BE2C (cell line): ENCODE measurements around the gene NEO1.

Experiments used
- DNase-seq: peaks from one replicate; pipeline ENCODE4 v3.0.0-alpha.2; 2020
- H3K27me3 ChIP-seq: fragments of 250-450 bp; sonication (Bioruptor Pico); 2 replicates; pipeline ENCODE4 v1.5.1; 2020; ENCODE audit warnings: mild to moderate bottlenecking
- H3K36me3 ChIP-seq: fragments of 250-450 bp; sonication (Bioruptor Pico); 2 replicates; pipeline ENCODE4 v1.5.1; 2020; ENCODE audit warnings: mild to moderate bottlenecking
- H3K4me1 ChIP-seq: fragments of 250-450 bp; sonication (Bioruptor Pico); 2 replicates; pipeline ENCODE4 v1.5.1; 2020
- H3K4me3 ChIP-seq: 2 replicates; pipeline ENCODE4 v1.5.1; 2011; ENCODE audit warnings: low read depth, low read length
- H3K9me3 ChIP-seq: fragments of 250-450 bp; sonication (Bioruptor Pico); 2 replicates; pipeline ENCODE4 v1.5.1; 2020
- TF ChIP-seq, protein P1 (sequence below): IDR thresholded peaks from 2 replicates; pipeline ENCODE4 v1.5.1; 2012; ENCODE audit warnings: mild to moderate bottlenecking, low read depth, low read length

The NEO1 gene

DNA sequence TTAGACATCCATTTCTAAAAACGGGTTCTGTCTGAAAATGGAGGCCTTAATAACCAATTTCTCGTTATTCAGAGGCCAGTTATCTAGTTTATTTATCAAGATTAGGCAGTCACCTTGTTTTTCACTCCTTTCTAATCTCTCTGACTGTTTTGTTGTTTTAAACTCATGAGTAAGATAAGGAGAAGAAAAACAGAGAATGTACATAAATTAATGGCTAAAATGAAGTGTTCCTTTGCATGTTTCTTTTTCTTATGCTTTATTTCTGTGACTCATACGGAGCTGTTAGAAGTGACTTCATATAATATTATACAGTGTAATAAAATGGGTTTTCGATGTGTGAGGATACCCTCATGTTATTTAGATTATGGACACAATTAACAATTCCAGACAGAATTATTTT is 22.0 kb downstream of the NEO1 start:
- no peak for DNase-seq
- H3K27me3 ChIP-seq = no peaks in the 10 kb centered on the region
- H3K4me3 ChIP-seq = no peak overlapping the region
- no peaks in the 10 kb centered on the region for H3K36me3 ChIP-seq
- no peaks in the 10 kb centered on the region for H3K4me1 ChIP-seq
- TF ChIP-seq, protein P1, sequence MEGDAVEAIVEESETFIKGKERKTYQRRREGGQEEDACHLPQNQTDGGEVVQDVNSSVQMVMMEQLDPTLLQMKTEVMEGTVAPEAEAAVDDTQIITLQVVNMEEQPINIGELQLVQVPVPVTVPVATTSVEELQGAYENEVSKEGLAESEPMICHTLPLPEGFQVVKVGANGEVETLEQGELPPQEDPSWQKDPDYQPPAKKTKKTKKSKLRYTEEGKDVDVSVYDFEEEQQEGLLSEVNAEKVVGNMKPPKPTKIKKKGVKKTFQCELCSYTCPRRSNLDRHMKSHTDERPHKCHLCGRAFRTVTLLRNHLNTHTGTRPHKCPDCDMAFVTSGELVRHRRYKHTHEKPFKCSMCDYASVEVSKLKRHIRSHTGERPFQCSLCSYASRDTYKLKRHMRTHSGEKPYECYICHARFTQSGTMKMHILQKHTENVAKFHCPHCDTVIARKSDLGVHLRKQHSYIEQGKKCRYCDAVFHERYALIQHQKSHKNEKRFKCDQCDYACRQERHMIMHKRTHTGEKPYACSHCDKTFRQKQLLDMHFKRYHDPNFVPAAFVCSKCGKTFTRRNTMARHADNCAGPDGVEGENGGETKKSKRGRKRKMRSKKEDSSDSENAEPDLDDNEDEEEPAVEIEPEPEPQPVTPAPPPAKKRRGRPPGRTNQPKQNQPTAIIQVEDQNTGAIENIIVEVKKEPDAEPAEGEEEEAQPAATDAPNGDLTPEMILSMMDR = no peak
- H3K9me3 ChIP-seq = no peaks in the 10 kb centered on the region

DNA sequence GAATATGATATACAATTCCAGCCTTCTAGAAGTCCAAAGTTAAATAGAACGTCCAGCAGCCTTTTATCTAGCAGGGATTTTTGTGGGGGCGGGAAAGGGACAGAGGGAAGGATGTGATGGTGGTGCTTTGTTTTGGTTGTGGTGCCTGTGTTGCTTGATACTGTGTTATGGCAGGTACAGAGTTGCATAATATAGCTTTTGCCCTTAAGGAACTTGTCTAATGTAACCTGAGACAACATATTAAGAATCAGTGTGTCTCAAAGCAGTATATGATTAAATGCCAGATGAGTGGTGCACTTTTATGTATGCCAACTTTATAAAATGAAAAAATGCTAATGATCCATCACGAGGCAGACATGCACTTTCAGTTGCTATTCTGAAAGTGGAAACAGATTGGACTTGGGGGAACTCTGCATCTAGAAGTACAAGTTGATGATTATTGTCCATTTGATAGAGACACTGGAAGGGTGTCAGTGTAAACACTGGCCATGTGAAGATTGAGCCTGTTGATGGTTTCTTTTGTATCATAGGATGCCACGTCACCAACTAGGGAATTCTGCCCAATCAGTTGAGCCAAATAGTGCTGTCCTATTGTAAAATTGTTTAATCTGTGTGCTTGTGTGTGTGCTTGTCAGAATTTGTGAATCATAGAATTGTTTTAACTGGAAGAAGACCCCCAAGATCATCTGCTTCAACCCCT is 23.0 kb downstream of the NEO1 start:
- no peaks in the 10 kb centered on the region for H3K36me3 ChIP-seq
- no peaks in the 10 kb centered on the region for H3K4me1 ChIP-seq
- H3K4me3 ChIP-seq = no peak overlapping the region
- TF ChIP-seq, protein P1 = no peak
- H3K27me3 ChIP-seq = no peaks in the 10 kb centered on the region
- no peak for DNase-seq
- no peaks in the 10 kb centered on the region for H3K9me3 ChIP-seq

DNA sequence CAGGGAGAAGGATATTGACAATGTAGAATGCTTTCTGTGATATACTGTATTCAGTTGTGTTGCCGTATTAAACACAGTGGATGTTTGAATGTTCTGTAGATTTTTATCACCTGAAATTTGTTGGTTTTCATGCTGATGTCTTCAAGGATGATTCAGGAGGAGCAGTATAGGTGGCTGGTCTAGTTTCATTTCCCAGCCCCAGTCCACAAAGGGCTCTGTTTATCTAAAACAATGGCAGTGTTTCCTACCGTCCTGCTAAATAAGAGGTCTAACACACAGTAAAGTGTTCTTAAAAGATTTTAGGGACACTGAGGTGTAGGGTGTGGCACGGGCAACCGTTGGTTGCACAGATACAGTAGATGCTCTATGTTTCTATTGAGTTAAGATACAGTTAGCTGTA is 26.0 kb downstream of the NEO1 start:
- H3K36me3 ChIP-seq = no peaks in the 10 kb centered on the region
- no peak overlapping the region for H3K4me3 ChIP-seq
- DNase-seq = no peak
- TF ChIP-seq, protein P1 = no peak
- H3K4me1 ChIP-seq = no peaks in the 10 kb centered on the region
- H3K9me3 ChIP-seq = no peaks in the 10 kb centered on the region
- H3K27me3 ChIP-seq = no peaks in the 10 kb centered on the region

DNA sequence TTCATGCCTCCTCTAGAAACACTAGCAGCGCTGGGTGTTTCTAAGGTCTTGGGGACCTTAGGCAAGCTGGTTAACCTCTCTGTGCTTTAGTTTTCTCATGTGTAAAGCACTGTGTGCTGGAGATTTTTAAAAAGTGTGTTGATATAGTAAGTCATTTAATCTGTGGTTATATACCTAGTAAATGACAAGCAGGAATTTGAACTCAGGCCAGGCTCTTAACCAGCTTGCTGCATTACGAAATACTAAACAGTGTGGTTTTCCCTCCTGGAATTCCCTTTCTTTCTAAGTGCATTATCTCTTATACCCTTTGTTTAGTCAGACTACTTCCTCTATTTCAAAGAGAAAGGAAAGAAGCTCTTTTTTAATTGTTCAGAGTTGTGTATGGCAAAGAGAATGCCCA is 26.5 kb downstream of the NEO1 start:
- DNase-seq = no peak
- Histone ChIP-seq H3K4me1 (no peaks in the 10 kb centered on the region), H3K4me3 (no peak overlapping the region), H3K27me3 (no peaks in the 10 kb centered on the region), H3K9me3 (no peaks in the 10 kb centered on the region), H3K36me3 (no peaks in the 10 kb centered on the region)
- TF ChIP-seq, protein P1 = no peak

DNA sequence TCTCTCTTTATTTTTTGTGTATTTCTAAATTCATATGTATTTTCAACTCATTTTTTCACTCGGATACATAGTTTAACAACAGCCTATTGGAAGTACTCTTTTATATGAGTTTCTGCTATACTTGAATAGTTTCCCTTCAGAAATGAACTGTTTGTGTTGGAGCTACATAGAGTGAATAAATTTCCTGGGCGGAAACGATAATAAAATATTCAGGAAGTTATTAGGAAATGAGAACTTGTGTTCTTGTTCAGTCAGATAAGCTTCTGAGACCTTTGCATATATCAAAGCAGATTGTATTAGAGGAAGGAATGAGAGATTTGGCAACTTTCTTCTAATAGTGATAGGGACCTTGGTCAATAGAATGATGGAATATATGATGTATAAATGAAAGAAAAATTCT is 27.3 kb downstream of the NEO1 start:
- TF ChIP-seq, protein P1 = no peak
- Histone ChIP-seq H3K9me3 (no peaks in the 10 kb centered on the region), H3K4me3 (no peak overlapping the region), H3K36me3 (no peaks in the 10 kb centered on the region), H3K4me1 (no peaks in the 10 kb centered on the region), H3K27me3 (no peaks in the 10 kb centered on the region)
- DNase-seq = no peak

DNA sequence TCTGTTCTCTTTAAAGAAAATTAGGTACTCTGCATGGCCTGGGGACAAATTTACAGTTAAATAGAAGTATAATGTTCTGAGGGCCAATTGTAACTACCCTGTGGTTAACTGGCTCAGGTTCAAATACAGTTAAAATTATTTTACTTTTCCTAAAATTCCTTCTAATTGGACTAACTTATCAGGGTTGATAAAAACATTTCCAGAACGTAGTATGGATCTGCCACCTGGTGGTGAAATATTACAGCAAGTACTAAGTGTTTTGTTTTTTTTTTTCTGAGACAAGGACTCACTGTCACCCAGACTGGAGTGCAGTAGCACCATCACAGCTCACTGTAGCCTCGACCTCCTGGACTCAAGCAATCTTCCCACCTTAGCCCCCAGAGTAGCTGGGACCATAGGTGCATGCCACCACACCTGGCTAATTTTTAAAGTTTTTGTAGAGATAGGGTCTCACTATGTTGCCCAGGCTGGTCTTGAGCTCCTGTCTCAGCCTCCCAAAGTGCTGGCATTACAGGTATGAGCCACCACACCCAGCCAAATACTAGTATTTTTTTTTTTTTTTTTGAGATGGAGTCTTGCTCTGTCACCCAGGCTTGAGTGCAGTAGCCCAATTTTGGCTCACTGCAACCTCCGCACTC is 29.2 kb downstream of the NEO1 start:
- Histone ChIP-seq H3K9me3 (no peaks in the 10 kb centered on the region), H3K36me3 (no peaks in the 10 kb centered on the region), H3K4me1 (no peaks in the 10 kb centered on the region), H3K27me3 (no peaks in the 10 kb centered on the region), H3K4me3 (no peak overlapping the region)
- TF ChIP-seq, protein P1 = peak; percentile 56
- DNase-seq = peak; percentile 19
